Measurements from ENCODE around the gene NAV3.

DNA sequence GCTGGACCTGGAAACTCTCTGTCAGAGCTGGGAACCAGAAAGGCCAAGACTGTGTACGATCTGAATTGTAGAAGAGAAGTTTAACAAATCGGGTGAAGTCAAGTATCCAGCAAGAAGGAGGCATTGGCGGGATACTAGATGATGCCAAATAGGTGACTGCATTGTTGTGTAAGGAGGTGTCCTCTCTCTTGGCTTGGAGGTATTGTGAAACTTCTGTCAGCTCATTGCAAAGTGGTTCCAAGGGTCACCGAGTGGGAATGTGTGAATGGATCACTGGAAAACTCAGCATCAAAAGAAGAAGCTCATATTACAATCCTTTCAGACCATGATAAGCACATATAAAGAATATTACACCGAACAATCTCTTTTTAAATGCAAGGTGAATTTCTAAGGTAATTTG is 11.7 kb downstream of the NAV3 start:
- no peak for TF ChIP-seq CTCF (IDR thresholded peaks at IDR 0.05; ENCODE audit: insufficient read depth, low read length)
- no peak for TF ChIP-seq REST (IDR thresholded peaks at IDR 0.05; ENCODE audit: insufficient replicate concordance, low read depth)
- no peak for TF ChIP-seq POLR2AphosphoS5 (IDR thresholded peaks at IDR 0.05; ENCODE audit: low read depth)
- no peak for TF ChIP-seq GABPA (IDR thresholded peaks at IDR 0.05; ENCODE audit: low read depth)

All from HL-60 (cell line).